ENCODE data around the gene NFYB. TPM values are rescaled to one million over a fixed set of nuclear protein-coding genes. Genes with fewer than 3 reads are reported as not detected.

Gene NFYB
- total RNA-seq, 1 experiment from 2014 or later: 28.1 TPM

- TF ChIP-seq EZH2 (IDR thresholded peaks at IDR 0.05; ENCODE audit: borderline replicate concordance, low read depth, low read length, poor library complexity, severe bottlenecking): no peak
- TF ChIP-seq, protein P1, sequence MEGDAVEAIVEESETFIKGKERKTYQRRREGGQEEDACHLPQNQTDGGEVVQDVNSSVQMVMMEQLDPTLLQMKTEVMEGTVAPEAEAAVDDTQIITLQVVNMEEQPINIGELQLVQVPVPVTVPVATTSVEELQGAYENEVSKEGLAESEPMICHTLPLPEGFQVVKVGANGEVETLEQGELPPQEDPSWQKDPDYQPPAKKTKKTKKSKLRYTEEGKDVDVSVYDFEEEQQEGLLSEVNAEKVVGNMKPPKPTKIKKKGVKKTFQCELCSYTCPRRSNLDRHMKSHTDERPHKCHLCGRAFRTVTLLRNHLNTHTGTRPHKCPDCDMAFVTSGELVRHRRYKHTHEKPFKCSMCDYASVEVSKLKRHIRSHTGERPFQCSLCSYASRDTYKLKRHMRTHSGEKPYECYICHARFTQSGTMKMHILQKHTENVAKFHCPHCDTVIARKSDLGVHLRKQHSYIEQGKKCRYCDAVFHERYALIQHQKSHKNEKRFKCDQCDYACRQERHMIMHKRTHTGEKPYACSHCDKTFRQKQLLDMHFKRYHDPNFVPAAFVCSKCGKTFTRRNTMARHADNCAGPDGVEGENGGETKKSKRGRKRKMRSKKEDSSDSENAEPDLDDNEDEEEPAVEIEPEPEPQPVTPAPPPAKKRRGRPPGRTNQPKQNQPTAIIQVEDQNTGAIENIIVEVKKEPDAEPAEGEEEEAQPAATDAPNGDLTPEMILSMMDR (conservative IDR thresholded peaks at IDR 0.05; ENCODE audit: low read depth, low read length): no peak
- Histone ChIP-seq H3K36me3 (ENCODE audit: insufficient read depth, low read length, poor library complexity, severe bottlenecking) (no peaks in the 10 kb centered on the region), H3K27ac (ENCODE audit: low read depth, low read length, poor library complexity, severe bottlenecking) (no peak overlapping the region), H3K4me3 (ENCODE audit: low read depth, low read length, poor library complexity, severe bottlenecking) (no peak overlapping the region), H3K4me1 (ENCODE audit: insufficient read depth, low read length, poor library complexity, severe bottlenecking) (peaks cover under 1% of the 10 kb centered on the region), H3K9me3 (ENCODE audit: low read depth, low read length, poor library complexity, severe bottlenecking) (no peaks in the 10 kb centered on the region), H3K27me3 (replicated peaks; ENCODE audit: insufficient read depth, low read depth, low read length, poor library complexity) (no peaks in the 10 kb centered on the region)
- no TSS peak for BruUV-seq (replicated peaks)
- no peak for DNase-seq (ENCODE audit: low spot score)
- intact Hi-C loops (cut with micrococcal nuclease; ENCODE audit: unreplicated experiment): no loop called here
- ChIA-PET POLR2A (ENCODE audit: low non-redundant PET) (no interaction called here), CTCF (no interaction called here)
Observed at GRCh38 chr12:104143918-104144317, 5.9 kb upstream of the NFYB start.

DNA sequence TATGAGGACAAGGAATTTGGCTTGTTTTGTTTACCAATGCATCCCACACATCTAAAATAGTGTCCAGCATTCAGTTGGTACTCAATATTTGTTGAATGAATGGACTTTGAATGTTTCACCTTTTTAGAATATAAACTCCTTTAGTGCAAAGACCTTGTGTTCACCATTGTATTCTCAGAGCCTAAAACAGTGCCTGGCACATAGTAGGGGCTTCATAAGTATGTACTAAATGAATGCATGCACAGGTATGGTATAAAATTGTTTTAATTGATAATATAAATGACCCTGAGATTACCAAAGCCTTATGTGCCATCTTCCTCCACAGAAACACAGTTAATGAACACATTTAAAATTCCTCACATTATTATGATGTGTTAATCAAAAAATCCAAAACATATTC lies 5.0 kb upstream of the NFYB start:
- H3K4me1 ChIP-seq (ENCODE audit: insufficient read depth, low read length, poor library complexity, severe bottlenecking): peaks cover 7% of the 10 kb centered on the region
- ChIA-PET POLR2A (ENCODE audit: low non-redundant PET) (no interaction called here), CTCF (no interaction called here)
- H3K36me3 ChIP-seq (ENCODE audit: insufficient read depth, low read length, poor library complexity, severe bottlenecking): no peaks in the 10 kb centered on the region
- DNase-seq (ENCODE audit: low spot score): no peak
- no peaks in the 10 kb centered on the region for H3K9me3 ChIP-seq (ENCODE audit: low read depth, low read length, poor library complexity, severe bottlenecking)
- no TSS peak for BruUV-seq (replicated peaks)
- intact Hi-C loops (cut with micrococcal nuclease; ENCODE audit: unreplicated experiment): no loop called here
- H3K4me3 ChIP-seq (ENCODE audit: low read depth, low read length, poor library complexity, severe bottlenecking): no peak overlapping the region
- no peak for TF ChIP-seq EZH2 (IDR thresholded peaks at IDR 0.05; ENCODE audit: borderline replicate concordance, low read depth, low read length, poor library complexity, severe bottlenecking)
- TF ChIP-seq, protein P1 (conservative IDR thresholded peaks at IDR 0.05; ENCODE audit: low read depth, low read length): no peak
- no peaks in the 10 kb centered on the region for H3K27me3 ChIP-seq (replicated peaks; ENCODE audit: insufficient read depth, low read depth, low read length, poor library complexity)
- H3K27ac ChIP-seq (ENCODE audit: low read depth, low read length, poor library complexity, severe bottlenecking): no peak overlapping the region

DNA sequence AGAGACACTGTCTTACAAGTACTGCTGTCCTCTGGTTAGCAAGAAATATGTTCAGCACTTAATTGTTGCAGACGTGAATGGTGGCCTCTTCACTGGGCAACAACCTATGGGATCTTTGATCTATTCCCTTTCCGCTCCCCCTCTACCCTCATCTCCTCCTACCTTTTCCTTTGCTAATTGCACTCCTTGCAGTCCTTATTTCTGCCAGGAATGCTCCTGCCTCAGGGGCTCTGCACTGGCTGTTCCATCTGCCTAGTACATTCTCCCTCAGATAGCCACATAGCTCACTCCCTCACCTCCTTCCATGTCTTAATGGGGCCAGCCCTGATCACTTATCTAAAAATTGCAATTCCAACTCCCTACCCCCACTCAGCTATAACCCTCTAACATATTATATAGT lies 4.5 kb upstream of the NFYB start:
- Histone ChIP-seq H3K27ac (ENCODE audit: low read depth, low read length, poor library complexity, severe bottlenecking) (no peak overlapping the region), H3K27me3 (replicated peaks; ENCODE audit: insufficient read depth, low read depth, low read length, poor library complexity) (no peaks in the 10 kb centered on the region), H3K4me3 (ENCODE audit: low read depth, low read length, poor library complexity, severe bottlenecking) (no peak overlapping the region), H3K36me3 (ENCODE audit: insufficient read depth, low read length, poor library complexity, severe bottlenecking) (no peaks in the 10 kb centered on the region), H3K9me3 (ENCODE audit: low read depth, low read length, poor library complexity, severe bottlenecking) (no peaks in the 10 kb centered on the region), H3K4me1 (ENCODE audit: insufficient read depth, low read length, poor library complexity, severe bottlenecking) (peaks cover 7% of the 10 kb centered on the region)
- intact Hi-C loops (cut with micrococcal nuclease; ENCODE audit: unreplicated experiment): no loop called here
- TF ChIP-seq EZH2 (IDR thresholded peaks at IDR 0.05; ENCODE audit: borderline replicate concordance, low read depth, low read length, poor library complexity, severe bottlenecking): no peak
- TF ChIP-seq, protein P1 (conservative IDR thresholded peaks at IDR 0.05; ENCODE audit: low read depth, low read length): no peak
- POLR2A ChIA-PET (ENCODE audit: low non-redundant PET): no interaction called here
- BruUV-seq (replicated peaks): no TSS peak
- CTCF ChIA-PET: no interaction called here
- no peak for DNase-seq (ENCODE audit: low spot score)
